Nucleus accumbens (tissue), 56 donors: ENCODE results near the gene AKR1E2.
"Not testable (repeated sequence)": the region's sequence is repeated elsewhere in the genome, so short reads cannot be mapped to it uniquely, and the experiment has no call there.

Source experiments
- DNase-seq, 56 donors: peaks; one replicate each; lab custom pipeline; 2025; lab: John Stamatoyannopoulos, UW

AKR1E2 gene

DNA sequence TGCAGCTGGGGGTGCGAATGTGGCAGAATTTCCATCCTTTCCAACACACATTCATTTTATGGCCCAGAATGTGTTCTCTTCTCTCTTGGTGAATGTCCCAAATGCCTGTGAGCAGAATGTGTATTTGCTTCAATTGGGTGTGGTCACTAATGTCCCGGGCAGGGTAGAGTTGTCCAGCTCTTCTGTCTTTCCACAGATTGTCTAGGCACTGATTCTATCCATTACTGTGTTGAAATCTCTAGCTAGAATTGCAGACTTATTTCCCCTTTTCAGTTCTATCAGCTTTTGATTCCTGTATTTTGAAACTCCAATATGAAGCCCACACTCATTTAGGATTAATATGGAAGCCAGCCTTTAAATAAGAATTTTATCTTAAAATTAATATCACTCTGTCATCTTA is 14.0 kb upstream of the AKR1E2 start:
- DNase-seq, result no peak

DNA sequence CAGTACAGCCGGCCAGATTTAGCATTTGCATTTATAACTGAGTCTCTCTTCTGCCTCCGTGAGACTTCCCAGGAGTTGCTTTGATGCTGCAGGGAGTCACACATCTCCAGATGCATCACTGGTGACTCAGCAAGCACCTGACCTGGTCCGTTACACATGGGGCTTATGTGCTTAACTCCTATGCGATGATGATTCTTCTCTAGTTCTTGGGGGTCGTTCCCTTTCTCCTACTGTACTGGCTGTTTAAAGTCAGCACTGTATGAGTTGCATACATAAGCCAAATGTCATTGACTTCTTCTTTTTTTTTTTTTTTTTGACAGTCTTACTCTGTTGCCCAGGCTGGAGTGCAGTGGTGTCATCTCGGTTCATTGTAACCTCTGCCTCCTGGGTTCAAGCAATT is 13.0 kb upstream of the AKR1E2 start:
- DNase-seq, result no peak

DNA sequence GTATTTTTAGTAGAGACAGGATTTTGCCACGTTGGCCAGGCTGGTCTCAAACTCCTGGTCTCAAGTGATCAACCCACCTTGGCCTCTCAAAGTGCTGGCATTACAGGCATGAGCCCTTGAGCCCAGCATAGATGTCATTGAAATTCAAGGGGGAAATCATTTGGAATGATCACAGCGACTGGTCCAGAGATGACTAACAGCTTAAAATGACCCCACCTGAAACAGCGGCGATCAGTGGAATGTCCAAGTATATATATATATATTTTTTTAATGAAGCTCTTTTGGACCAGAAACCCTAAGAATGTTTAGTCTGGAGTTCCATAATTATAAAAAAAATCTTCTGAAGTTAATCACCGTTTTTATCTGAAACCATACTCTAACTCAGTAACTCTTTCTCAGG is 12.5 kb upstream of the AKR1E2 start:
- no peak for DNase-seq

DNA sequence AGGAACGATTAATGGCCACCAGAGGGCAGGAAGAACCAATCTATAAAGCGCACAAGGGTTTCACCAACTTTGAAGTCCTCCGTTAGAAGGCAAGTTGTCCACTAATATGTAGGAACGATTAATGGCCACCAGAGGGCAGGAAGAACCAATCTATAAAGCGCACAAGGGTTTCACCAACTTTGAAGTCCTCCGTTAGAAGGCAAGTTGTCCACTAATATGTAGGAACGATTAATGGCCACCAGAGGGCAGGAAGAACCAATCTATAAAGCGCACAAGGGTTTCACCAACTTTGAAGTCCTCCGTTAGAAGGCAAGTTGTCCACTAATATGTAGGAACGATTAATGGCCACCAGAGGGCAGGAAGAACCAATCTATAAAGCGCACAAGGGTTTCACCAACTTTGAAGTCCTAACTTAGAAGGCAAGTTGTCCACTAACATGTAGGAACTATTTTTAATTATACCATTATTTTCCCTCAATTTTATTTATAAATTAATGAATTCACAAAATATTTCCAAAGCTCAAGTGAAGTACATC is 10.3 kb upstream of the AKR1E2 start:
- not testable (repeated sequence) for DNase-seq

DNA sequence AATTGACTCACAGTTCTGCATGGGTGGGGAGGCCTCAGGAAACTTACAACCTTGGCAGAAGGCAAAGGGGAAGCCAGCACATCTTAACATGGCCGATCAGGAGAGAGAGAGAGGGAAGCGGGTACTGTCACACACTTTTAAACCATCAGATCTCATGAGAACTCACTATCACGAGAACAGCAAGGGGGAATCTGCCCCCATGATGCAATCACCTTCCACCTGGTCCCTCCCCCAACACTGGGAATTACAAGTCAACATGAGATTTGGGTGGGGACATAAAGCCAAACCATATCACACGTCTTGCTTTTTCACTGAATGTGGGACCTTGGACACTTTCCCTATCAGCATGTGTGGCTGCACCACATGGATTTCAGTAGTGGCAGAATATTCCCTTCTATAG is 9.0 kb upstream of the AKR1E2 start:
- no peak for DNase-seq

DNA sequence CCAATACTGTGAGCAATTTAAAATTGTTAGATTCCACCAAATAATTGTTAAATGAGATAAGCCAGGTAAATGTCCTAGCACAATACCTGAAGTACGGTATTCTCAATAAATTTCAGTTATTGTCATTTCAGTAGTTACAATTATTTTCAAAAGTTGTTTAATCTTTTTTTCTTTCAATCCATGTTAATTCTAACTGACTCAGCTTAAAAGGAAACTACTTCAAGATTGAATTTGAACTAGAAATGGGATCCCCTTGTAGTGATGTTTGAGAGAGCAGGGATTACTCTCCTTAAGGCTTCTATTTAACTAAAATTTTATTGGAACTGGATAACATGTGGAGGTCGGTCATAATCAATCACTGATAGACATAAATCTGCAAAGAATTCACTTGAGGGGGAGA is 6.9 kb upstream of the AKR1E2 start:
- DNase-seq, result no peak

DNA sequence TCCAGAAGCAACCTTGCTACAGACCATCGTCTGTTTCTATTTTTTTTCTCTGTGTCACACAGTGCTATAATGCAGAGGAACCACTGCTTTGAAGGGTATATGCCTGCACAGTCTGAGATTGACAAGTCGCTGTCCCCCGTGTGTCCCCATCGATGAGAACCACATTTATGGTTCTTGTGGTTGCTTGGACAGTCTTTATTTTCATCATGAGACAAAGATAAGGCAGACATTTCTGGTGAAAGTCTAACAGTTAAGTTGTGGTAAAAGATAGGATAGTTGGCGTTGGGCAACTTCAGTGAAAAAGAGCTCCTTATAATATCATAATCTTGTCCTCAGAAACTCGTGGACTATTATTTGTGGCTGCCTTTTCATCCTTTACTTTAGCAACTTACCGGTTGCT is 6.3 kb upstream of the AKR1E2 start:
- DNase-seq, result no peak

DNA sequence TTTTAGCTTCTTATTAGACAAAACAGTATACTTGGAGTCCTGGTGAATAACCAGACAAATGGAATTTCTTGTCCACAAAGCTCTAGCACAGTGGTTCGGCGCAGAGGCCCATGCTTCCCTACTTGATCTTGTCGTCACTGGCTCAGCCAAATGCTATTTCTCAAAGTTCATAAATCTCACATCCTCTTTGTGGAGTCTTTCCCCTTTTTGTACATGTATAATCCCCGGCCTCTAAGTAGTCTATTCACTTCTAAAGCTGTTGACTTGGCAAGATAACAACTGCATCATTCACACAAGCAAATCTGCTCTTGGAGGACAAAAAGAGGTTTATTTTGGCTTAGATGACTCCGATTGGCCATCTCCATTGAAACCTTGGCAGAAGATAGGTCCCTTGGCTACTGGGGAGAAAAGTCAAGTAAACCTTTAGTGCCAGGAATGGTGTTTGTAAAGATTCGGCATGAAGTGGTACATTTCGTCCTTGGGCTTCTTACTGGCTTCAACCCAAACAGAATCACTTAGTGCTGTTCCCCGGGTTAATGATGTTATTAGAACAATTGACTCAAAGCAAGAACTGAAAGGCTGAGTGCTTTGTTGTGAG is 5.1 kb upstream of the AKR1E2 start:
- DNase-seq, result peak in 6 of 56 donors; percentile 4 to 36 (median 14)

DNA sequence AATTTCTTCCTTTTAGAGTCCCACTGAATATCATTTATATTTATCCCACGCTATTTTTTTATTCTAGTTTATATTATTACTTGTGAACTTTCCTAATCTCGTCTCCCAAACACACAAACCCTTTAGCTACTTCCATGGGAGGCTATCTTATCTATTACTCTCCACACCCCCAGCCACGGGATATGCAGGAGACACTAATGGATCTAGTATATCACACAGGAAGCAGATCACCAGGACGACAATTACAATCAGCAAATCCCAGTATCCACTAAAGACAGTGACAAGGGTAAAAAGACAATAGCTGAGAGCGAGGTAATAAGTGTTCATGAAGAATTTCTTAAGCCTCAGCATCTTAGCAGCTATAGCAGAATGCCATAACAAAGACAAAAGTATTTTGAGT is 3.8 kb upstream of the AKR1E2 start:
- no peak for DNase-seq

DNA sequence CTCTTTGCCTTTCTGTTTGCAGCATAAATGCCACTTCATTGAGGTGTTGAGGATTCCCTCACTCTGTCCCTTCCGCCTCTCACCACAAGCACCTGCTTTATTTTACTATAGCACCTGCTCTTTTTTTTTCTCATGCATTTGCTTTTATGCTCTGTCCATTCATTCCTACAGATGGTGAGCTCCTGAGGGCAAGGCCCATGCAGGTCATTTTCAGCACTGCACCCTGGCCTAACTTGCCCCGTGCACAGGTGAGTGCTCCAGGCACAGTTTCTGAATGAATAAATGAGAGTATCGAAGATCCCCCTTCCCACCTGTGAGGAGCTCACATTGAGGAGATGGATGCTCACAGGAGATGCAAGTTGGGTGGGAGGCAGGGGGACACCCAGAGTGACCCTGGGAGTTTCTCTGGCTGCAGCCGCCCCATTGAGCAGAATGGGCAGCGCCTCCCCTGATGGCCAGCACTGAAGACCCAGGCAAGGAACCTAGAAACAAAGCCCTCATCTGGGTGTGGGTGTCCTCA is 1.2 kb upstream of the AKR1E2 start:
- no peak for DNase-seq

DNA sequence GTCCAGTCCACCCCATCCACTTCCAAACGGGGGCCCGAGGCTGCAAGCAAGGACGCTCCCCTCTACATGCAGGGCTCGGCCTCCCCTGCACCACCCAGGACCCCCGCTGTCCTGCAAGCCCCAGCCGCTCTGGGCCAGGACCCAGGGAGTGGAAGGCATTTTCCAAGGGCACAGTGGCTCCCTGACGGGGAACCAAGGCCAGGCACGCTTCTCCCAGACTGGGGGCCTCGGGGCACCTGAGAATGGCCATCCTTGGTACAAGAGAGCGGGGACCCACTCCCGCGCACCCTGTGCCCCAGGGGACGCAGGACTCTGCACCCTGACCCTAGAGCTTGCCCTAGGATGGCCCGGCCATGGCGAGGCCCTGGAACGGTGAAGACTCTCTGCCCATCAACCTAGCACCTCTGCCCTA is 545 bp upstream of the AKR1E2 start:
- DNase-seq, result no peak

DNA sequence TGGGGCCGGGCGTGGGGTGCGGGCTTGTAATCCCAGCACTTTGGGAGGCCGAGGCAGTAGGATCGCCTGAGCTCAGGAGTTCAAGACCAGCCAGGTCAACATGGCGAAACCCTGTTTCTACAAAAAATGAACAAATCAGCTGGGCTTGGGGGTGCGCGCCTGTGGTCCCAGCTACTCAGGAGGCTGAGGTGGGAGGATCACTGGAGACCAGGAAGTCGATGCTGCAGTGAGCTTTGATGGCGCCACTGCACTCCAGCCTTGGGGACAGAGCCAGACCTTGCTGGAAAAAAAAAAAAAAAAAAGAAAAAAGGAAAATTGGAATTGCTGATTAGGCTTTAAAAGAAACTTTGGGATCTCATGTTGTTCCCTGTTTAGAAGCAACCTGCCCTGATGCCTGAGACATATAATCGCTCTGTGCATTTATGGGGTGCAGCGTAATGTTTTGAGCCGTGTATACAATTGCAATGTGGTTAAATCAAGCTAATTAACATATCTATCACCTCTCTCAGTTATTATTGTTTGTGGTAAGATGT is 851 bp downstream of the AKR1E2 start:
- no peak for DNase-seq

DNA sequence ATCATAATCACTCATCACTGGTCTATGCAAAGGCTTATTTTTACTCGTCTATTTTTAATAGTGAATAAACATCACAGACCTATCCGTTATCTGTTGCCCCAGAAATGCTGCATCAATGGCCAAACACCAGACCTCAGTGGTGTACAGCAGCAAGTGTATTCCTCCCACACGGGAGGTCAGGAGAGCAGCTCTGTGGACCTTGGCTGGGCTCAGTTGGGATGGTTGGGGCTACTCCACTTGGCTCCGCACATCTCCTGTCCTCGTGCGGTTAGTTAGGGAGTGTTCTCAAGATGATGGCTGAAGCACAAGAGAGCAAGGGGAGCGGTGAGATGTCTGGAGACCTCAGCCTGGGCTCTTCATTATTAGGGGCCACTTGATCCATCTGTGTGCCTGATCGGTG is 2.0 kb downstream of the AKR1E2 start:
- DNase-seq, result no peak

DNA sequence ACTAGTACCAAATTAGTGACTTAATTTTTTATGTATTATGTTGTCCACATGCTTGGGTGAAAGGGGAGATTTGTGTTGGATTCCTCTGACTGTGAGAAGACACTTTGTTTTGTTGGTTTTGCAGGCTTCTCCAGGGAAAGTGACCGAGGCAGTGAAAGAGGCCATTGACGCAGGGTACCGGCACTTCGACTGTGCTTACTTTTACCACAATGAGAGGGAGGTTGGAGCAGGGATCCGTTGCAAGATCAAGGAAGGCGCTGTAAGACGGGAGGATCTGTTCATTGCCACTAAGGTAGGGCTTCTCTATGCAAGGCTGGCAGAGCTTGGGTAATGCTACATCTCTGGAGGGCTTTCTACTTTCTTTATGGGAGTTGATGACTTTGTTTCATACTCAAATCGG is 4.5 kb downstream of the AKR1E2 start:
- DNase-seq, result no peak

DNA sequence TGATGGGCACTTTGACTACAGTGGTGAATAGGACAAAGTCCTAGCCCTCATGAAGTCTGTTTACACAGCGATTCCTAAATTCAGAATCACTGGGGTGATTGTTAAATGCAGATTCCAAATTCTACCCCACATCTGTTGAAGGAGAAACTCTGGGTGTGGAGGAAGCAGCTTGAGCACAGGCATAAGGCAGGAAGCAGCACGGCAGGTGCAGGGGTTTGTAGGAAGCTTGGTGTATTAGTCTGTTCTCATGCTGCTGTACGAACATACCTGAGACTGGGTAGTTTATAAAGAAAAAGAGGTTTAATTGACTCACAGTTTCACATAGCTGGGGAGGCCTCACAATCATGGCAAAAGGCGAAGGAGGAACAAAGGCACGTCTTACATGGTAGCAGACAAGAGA is 5.1 kb downstream of the AKR1E2 start:
- DNase-seq, result no peak

DNA sequence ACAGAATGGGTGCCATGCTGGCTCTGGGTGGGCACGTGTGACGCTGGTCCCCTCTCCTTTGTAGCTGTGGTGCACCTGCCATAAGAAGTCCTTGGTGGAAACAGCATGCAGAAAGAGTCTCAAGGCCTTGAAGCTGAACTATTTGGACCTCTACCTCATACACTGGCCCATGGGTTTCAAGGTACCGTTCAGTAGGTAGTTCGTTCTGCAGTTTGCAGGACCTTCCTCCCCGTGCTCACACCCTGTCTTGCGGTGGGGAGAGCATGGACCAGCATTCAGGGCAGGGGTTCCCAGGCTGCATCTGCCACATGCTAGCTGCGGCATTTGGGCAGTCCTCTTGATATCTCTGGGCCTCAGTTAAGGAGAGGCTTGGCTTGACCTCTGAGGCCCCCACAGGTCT is 7.3 kb downstream of the AKR1E2 start:
- no peak for DNase-seq

DNA sequence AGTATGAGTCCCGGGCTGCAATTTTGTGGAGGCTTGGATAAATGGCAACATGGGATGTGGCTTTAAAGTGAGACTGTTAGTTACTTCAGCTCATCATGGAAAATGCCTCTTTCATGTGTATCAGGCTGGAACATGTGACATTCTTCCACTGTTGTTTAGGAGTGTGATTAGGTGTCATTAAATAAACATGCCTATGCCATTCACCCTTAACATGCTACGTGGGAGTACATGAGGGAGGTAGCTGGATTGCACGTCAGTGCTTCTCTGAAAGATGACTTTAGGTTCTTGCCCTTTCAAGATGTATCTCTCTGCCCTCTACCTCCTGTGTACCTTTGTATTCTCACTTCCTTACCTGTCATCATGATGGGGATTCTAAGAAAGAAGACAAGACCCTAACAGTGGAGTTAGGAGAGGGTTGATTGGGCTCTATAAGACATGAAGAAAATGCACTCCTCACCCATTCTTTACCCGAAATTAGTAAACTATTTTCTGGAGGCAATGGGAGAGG is 8.9 kb downstream of the AKR1E2 start:
- no peak for DNase-seq

DNA sequence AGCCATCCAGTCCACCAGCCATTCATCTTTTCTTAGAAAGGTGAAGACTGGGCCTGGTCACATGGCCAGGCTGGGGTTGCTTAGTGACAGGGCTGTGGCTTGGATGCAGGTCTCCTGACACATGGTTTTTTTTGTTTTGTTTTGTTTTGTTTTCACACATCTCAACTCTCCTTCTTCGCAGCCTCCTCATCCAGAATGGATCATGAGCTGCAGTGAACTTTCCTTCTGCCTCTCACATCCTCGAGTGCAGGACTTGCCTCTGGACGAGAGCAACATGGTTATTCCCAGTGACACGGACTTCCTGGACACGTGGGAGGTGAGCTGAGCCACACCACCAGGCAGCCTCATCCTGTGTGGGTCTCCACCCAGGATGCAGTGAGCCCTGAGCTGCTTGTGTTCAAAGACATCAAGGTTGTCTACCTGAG is 9.5 kb downstream of the AKR1E2 start:
- DNase-seq, result no peak

DNA sequence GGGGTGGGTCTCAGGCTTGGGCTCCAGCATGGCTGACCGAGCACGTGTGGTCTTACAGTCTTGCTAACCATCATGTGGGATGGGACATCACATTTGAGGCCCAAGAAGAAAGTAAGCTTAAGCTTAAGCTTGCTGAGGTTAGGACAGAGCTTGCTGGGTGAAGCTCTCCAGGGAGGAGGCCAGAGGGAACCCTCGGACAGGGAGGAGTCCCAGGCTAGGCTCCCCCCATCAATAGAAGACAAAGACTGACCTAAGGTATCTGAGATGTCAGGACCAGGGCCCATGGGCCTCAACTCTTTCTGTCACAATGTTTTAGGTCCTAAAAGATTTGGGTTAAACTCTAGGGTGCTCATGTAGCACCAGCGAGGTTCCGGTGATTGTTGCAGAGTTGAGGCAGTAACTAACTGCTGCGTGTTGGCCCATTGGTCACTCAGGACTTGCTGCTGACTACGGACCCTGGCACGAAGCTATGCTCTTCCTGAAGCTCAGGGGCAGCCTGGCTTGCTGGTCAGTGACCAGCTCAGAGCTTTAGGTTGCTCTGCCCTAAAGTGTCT is 10.5 kb downstream of the AKR1E2 start:
- DNase-seq, result no peak

DNA sequence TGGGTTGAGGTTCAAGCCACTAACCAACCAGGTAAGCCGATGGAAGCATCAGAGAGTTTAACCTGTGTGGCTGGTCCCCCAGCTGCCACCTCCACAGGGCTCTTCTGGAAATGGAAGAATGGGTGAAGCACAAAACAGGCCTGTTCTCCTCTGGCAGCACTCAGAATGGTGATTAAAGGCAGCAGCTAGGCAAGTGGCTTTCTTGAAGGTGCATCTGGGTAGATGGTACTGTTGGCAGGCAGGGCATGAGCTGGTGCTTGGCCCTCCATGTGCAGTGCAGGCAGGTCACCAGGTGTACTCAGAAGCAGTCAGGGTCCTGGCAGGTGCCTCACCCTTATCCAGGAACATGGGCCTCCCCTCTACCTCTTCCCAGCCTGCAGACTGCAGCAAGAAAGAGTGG is 11.5 kb downstream of the AKR1E2 start:
- DNase-seq, result no peak

DNA sequence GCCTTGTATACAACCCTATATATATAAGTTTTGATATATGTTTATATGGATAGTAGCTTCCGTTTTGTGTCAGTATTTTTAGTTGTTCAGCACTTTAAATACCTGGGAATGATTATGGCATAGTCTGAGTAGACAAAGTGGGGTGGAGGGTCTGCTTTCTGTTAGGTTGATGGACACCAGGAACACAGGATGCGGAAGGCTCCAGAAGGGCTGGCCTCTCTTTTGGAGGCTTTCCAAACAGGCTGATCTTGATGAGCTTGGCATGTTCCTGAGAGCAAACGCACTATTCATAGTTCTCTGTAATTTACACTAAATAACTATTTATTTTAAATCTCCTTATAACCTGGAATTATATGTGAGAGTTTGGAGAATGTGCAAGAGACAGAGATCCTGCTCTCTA is 12.7 kb downstream of the AKR1E2 start:
- DNase-seq, result no peak

DNA sequence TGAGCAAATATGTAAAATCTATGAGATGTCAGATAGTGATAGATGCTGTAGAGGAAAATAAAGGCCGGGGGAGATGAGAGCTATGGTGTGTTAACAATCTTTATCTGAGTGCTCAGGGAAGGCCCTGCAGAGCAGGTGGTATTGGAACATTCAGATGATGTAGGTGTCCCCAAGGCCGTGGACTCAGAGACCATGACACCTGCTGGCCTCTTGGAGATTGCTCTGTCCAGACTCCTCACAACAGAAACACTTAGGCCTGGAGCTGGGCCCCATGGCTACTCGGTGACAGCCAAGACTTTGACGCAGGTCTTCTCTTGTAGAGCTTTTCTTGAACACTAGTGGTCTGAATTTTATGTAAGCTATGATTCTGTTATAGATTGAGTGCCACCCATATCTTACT is 13.3 kb downstream of the AKR1E2 start:
- no peak for DNase-seq
